NCI-H748 (cell line): ENCODE data around the gene ZNF415.
"Not testable (repeated sequence)": the region's sequence is repeated elsewhere in the genome, so short reads cannot be mapped to it uniquely, and the experiment has no call there.

Experiments
- DNase-seq: peaks from one replicate; lab custom pipeline; 2025; ENCODE audit not compliant: unreplicated experiment; lab: John Stamatoyannopoulos, UW

Gene ZNF415

DNA sequence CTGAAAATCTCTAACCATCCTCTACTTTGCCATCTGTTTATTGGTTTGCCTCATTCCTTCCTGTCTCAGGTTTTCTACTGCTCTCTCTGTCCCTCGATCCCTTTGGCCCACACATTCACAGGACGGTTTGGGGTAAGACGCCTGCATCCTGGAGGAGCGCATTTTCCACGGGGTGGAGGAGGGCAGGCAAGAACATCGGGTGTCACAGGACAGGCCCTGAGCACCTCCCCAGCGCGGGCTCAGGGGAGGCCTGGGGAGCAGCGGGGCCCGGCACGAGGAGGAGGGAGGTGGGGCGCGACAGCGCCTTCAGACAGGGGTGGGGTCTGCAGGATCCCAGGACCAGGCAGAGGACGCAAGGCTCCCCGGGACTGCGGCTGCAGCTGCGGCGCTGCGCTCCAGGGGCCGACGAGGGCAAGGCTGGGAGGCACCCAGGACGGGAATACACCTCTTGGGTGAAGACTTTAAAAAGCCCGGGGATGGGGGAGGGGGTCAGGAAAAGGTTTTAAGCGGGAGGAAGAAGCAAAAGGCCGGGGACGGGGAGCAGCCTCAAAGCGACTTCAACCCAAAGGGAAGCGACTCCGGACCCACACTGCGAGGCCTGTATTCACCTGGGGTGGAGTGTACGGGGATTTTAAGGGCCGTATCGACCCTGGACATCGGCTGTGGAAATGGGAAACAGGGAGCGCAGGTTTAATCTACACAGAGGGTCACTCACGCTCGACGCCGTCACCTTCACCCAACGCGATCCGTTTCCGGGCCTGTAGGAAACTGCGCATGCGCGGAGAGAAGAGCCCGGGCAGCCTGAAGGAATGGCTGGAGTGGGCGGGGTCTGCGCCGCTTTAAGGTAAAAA, at the start of gene ZNF415:
ZNF415 (minus strand) TSS at position 770 of the 851 bp plus-strand sequence. CDS start 10,234 bp downstream, outside the sequence.
- peak; percentile 89 for DNase-seq

- DNase-seq: no peak
Observed at GRCh38 chr19:53182202-53182601, 49.5 kb upstream of the ZNF415 start.

DNA sequence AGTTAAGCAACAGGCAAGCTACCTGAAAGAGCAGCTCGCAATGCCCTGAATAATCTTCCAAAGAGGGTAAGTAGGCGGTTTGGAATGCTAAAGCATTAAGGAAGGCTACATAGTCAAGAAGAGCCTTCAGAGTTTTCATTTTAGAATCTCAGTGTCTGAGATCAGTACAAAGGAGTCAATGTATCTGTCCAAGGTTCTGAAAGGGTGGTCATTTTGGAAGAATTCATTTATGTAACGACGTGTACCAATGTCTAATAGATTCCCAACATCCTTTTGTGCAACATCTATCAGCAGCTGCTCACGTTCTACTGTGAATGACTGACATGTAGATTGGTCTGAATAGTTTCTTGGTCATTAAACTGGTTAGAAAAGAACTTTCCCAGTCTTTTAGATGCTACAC, 45.3 kb upstream of the ZNF415 start:
- no peak for DNase-seq

DNA sequence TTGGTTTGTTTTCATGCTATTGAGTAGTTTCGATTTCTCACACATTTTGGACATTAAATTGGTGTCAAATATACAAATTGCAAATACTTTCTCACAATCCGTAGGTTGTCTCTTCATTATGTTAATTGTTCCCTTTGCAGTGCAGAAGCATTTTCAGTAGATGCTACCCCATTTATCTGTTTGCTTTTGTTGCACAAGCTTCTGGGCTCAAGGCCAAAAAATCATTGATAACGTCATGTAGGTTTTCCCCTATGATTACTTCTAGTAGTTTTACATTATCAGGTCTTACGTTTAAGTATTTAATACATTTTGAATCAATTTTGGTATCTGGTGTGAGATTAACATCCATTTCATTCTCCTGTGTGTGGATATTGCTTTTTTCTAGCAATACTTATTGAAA, 40.2 kb upstream of the ZNF415 start:
- peak; percentile 75 for DNase-seq

DNA sequence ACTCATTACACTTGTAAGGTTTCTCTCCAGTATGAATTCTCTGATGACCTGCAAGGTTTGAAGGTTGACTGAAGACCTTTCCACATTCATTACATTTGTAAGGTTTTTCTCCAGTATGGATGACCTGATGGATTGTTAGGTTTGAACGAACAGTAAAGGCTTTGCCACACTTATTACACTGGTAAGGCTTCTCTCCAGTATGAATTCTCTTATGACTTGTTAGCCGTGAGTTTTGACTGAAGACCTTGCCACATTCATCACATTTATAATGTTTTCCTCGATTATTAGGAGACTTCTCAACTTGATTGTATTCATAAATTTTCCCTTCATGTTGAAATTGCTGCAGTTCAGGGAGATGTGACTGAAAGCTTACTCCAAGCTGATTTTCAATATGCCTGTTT, 33.0 kb upstream of the ZNF415 start:
- no peak for DNase-seq

GRCh38 chr19:53161123-53161522, 28.4 kb upstream of the ZNF415 start:
- no peak for DNase-seq

DNA sequence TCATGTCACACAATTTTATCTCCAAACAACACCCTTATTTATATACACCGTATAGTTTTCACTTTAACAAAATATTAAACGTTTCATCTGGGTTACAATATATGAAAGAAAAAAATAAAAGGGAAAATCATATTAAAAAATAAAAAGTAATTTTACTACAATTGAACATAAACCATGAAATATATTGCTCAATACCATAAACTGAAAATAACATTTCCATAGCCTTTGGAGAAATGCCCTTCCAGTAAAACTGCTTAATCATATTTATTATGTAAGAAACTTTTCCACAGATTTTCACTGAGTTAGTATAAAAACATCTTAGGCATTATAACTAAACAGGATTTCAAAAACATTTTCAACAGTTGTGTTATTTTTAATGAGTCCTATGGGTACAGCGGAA, 27.6 kb upstream of the ZNF415 start:
- DNase-seq: no peak

GRCh38 chr19:53158119-53158656, 25.5 kb upstream of the ZNF415 start:
- DNase-seq: peak; percentile 62

- peak; percentile 20 for DNase-seq
Observed at GRCh38 chr19:53157626-53158025, 24.9 kb upstream of the ZNF415 start.

- DNase-seq: no peak
Observed at GRCh38 chr19:53156850-53157249, 24.1 kb upstream of the ZNF415 start.

GRCh38 chr19:53147645-53148044, 14.9 kb upstream of the ZNF415 start:
- no peak for DNase-seq

- DNase-seq: no peak
Observed at GRCh38 chr19:53140351-53140750, 7.6 kb upstream of the ZNF415 start.

DNA sequence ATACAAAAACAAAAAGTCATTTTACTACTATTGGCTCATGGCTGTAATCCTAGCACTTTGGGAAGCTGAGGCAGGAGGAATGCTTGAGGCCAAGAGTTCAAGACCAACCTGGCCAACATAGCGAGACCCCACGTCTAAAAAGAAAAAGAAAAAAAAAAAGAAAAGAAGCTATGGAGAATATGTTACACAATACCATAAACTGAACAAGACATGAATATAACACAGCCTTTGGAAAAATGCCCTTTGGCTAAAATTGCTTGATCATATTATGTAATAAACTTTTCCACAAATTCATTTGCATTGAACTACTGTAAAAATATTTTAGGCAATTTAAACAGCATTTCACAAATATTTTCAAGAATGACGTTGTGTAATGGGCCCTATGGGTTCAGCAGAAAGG, 3.7 kb upstream of the ZNF415 start:
- DNase-seq: no peak

DNA sequence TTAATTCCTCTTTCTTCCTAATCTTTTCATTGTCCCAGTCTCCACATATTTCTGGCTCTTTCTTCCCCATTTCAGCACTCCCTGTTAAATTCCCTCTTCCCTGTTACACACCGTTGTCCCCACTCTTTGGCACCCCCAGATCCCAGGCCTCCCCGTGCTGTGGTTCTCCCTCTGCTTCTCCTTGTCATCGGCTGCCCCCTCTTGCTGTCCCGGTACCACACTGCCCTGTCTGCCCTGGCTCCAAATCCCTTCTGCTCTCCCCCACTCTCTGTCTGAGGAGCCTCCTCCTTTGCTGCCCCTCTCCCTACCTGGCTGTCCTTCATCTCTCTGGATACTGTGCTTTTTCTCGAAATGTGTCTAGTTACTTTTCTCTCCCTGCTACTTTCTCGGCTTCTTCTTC, 983 bp downstream of the ZNF415 start:
- DNase-seq: no peak

DNA sequence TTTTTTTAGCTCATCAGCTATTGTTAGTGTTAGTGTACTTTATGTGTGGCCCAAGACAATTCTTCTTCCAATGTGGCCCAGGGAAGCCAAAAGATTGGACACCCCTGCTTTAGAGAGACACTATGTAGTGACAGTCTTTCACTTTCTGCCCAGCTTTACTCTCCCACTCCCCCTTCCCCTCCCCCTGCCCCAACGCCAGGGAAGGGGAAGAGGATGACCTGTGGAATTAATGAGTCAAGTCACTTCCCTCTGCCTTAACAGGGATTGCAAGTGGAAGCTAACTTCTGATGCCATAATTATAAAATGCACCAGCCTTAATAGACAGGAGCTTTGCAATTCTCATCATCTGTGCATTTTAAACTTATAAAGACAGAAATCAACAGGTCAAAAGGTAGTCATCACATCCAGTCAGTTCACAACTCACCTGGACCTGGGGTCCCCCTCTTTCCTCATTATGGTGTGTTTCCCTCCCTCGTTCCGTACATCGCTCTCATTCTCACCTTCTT, 1.6 kb downstream of the ZNF415 start:
- no peak for DNase-seq

DNA sequence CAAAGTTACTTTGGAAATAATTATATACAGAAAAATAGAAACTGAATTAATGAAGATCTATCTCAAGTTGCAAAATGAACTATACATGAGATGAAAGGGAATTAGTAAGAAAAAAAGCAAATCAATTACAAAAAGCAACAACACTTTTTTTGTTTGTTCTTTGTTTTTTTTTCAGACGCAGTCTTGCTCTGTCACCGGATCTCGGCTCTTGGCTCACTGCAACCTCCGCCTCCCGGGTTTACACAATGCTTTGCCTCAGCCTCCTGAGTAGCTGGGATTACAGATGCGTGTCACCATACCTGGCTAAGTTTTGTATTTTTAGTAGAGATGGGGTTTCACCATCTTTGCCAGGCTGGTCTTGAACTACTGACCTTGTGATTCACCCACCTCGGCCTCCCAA, 2.2 kb downstream of the ZNF415 start:
- no peak for DNase-seq

DNA sequence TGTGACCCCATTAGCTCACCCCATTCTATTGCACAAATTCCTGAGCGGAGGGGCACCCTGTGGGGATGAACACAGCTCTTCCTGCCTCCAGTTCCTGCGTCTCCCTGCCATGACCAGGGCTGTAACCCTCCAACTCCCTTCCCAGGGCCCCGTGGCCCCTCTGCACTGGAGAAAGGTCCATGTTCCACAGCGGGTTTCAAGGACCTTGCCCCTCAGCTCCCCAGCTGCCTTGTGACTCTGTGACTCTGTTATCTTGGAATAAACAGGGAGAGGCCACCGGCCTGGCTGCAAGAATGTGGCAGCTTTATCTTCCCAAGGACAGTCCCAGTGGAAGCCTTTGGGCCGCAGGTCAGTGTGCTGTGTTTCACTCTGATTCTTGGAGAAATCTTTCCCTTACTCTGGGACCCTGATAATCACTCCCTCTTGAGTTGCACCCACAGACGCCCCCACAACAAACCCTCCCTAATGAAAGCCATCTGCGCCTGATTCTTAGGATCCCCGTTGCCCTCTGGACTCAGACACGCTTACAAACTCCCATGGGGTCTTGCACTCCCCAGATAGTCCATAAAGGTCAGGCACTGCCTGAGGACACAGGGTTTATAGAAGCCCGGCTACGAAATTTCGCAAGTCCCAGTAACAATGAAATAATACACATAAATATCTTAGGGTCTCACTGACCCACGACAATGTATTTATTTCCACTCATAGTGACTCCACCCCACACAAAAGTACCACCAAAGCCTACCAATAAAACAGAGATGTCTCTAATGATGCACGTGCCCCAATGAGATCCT, 5.8 kb downstream of the ZNF415 start:
- DNase-seq: not testable (repeated sequence)

DNA sequence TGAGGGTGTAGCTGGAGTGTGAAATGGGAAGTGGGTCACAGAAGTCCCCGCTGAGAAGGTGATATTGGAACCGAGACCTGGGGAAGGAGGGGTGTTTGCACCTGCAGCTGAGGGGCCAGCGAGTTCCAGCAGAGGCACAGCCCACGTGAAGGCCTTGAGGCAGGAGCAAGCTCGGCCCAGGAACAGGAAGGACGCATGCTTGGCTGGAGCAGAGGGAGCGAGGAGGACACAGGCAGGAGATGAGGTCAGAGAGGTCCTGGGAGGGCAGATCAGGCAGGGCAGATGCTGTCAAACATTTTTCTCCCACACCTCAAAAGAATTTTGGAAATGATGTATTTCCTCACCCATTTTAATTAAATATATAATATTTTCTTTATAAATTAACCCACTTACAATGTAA, 9.3 kb downstream of the ZNF415 start:
- DNase-seq: no peak

DNA sequence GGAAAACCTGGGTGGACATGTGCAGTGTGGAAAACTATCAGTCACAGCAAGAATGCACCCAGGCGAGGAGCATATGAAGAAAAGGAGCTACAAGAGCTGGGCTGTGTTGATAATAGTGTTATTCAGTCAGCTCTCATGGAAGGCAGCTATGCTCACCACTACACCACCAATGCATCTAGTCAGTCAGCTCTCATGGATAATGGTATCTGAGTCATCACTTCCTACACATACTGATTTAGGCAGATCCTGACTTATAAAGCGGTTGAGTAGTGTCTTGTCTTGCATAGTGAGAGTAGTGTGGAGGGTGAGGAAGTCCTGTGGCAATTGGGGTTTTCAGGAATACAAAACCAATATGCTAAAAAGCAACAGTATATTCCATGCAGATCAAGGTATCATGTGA, 20.4 kb downstream of the ZNF415 start:
- DNase-seq: no peak

- DNase-seq: no peak
Observed at GRCh38 chr19:53109527-53109926, 23.2 kb downstream of the ZNF415 start.
